Keratinocyte (primary cell): Measurements from ENCODE around the gene NHP2. TPM values are rescaled to one million over a fixed set of nuclear protein-coding genes. Genes with fewer than 3 reads are reported as not detected.

Source experiments
- DNase-seq: peaks from one replicate; pipeline ENCODE4 v3.0.0-alpha.2; 2011; ENCODE audit warnings: low read depth, missing footprints, low spot score
- FAIRE-seq: peaks from 2 replicates; lab custom pipeline; 2011; peaks lifted over from hg19 to GRCh38; lab: Jason Lieb, UNC
- H2AFZ ChIP-seq: 2 replicates; pipeline ENCODE4 v1.6.0; 2012; ENCODE audit warnings: low read length, control low read depth, inconsistent platforms; ENCODE audit not compliant: control insufficient read depth
- H3K27ac ChIP-seq: 2 replicates; pipeline ENCODE4 v1.5.1; 2011; ENCODE audit warnings: low read length; ENCODE audit not compliant: control insufficient read depth, insufficient read depth
- H3K27me3 ChIP-seq: 3 replicates; pipeline ENCODE4 v1.6.0; 2011; ENCODE audit warnings: low read length; ENCODE audit not compliant: control insufficient read depth, insufficient read depth; ENCODE audit errors: extremely low read depth
- H3K36me3 ChIP-seq, 2 experiments: 2 replicates in 1 of 2; 3 replicates in 1 of 2; pipeline ENCODE4 v1.5.1; 2011; ENCODE audit warnings: low read length in 2 of 2, mild to moderate bottlenecking in 1 of 2; ENCODE audit not compliant: control insufficient read depth in 2 of 2, insufficient read depth in 2 of 2; ENCODE audit errors: extremely low read depth in 1 of 2
- H3K4me1 ChIP-seq: 3 replicates; pipeline ENCODE4 v1.5.1; 2011; ENCODE audit warnings: low read length; ENCODE audit not compliant: control insufficient read depth, insufficient read depth; ENCODE audit errors: extremely low read depth
- H3K4me2 ChIP-seq: 3 replicates; pipeline ENCODE4 v1.6.0; 2011; ENCODE audit warnings: low read depth, low read length; ENCODE audit not compliant: control insufficient read depth, insufficient read depth; ENCODE audit errors: extremely low read depth
- H3K4me3 ChIP-seq, 3 experiments: fragments of 200-600 bp in 1 of 3; sonication (generic) in 1 of 3; 2 replicates in 2 of 3; 3 replicates in 1 of 3; pipeline ENCODE4 v1.5.1; 2011 to 2016; ENCODE audit warnings: low read length in 3 of 3, mild to moderate bottlenecking in 3 of 3, control low read depth in 2 of 3, inconsistent platforms in 1 of 3, low read depth in 1 of 3, mixed read lengths in 1 of 3, mixed run types in 1 of 3, moderate library complexity in 1 of 3; ENCODE audit not compliant: control insufficient read depth in 2 of 3, insufficient read depth in 2 of 3; ENCODE audit errors: extremely low read depth in 1 of 3
- H3K79me2 ChIP-seq: 2 replicates; pipeline ENCODE4 v1.6.0; 2012; ENCODE audit warnings: low read length; ENCODE audit not compliant: control insufficient read depth, insufficient read depth
- H3K9ac ChIP-seq: 3 replicates; pipeline ENCODE4 v1.6.0; 2011; ENCODE audit warnings: low read length; ENCODE audit not compliant: control insufficient read depth, insufficient read depth; ENCODE audit errors: extremely low read depth
- H3K9me1 ChIP-seq: 3 replicates; pipeline ENCODE4 v1.6.0; 2011; ENCODE audit warnings: low read length; ENCODE audit not compliant: control insufficient read depth, insufficient read depth; ENCODE audit errors: extremely low read depth
- H3K9me3 ChIP-seq: 2 replicates; pipeline ENCODE4 v1.5.1; 2012; ENCODE audit warnings: low read depth, low read length; ENCODE audit not compliant: control insufficient read depth
- H4K20me1 ChIP-seq: 3 replicates; pipeline ENCODE4 v1.6.0; 2011; ENCODE audit warnings: low read length; ENCODE audit not compliant: control insufficient read depth, insufficient read depth; ENCODE audit errors: extremely low read depth
- EZH2 ChIP-seq: IDR thresholded peaks from one replicate; pipeline ENCODE4 v1.6.1; 2012; ENCODE audit warnings: inconsistent platforms, mild to moderate bottlenecking, low read length, moderate library complexity
- dilution Hi-C: fragments of 300-500 bp; cut with MboI; formaldehyde crosslinking; loops from one replicate; pipeline ENCODE4 v1.7.0; 2020; ENCODE audit warnings: low sequenced_read_pairs; ENCODE audit not compliant: extremely low pct_ligation_motif_present
- polyA plus RNA-seq, 5 experiments: library from polyadenylated mRNA; depleted of rRNA in 3 of 5; stranded (reverse) in 3 of 5; stranded (forward) in 1 of 5; unstranded in 1 of 5; fragments of >200 nt; gene quantifications; 1 replicate in 1 of 5; 2 replicates in 3 of 5; 3 replicates in 1 of 5; pipeline versions ENCODE4 v1.2.1 to v1.2.3, GENCODE V29; 2011 to 2012; ENCODE audit warnings: missing spikeins in 2 of 5, low read depth in 1 of 5, low replicate concordance in 1 of 5
- TF ChIP-seq, protein P1 (sequence below), 3 experiments: IDR thresholded peaks in 1 of 3; conservative IDR thresholded peaks in 1 of 3; optimal IDR thresholded peaks in 1 of 3; 2 replicates in 2 of 3; 3 replicates in 1 of 3; pipeline versions ENCODE3 to v1.5.1; 2011; ENCODE audit warnings: low read length in 3 of 3, mild to moderate bottlenecking in 3 of 3, moderate library complexity in 2 of 3, control low read depth in 1 of 3, inconsistent platforms in 1 of 3; ENCODE audit not compliant: insufficient read depth in 2 of 3; ENCODE audit errors: extremely low read depth in 1 of 3

The NHP2 gene
- polyA plus RNA-seq, 1 donor (not counting 4 experiments of a cell fraction or from before 2014, with no cell fraction given): 186 TPM

DNA sequence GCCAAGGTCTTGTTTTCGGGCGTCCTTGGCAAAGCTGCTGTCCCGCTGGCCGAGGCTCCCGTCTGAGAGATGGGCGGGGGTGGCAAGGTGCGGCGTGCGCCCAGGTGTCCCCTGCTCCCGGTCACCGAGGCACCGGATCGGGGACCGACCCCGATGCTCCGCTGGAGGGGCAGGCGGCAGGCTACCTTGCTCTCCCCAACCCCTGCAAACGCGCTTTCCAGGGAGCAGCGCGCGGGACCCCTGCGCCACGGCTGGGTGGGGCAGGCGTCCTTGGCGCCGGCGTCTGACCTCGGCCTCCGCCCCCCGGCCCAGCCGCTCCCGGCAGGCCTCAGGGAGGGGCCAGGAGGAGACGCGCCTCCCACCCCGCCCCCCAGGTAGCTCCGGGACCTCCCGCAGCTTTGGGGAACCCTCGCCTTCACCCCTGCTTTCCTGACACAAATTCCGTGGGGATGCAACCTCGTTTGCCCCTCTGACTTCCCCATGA lies 39.8 kb downstream of the NHP2 start:
- peak overlapping the region; percentile 71 for H3K9ac ChIP-seq
- no peaks in the 10 kb centered on the region for H3K27me3 ChIP-seq
- H3K79me2 ChIP-seq: peaks cover 13% of the 10 kb centered on the region
- H4K20me1 ChIP-seq: peaks cover 3% of the 10 kb centered on the region
- TF ChIP-seq, protein P1, sequence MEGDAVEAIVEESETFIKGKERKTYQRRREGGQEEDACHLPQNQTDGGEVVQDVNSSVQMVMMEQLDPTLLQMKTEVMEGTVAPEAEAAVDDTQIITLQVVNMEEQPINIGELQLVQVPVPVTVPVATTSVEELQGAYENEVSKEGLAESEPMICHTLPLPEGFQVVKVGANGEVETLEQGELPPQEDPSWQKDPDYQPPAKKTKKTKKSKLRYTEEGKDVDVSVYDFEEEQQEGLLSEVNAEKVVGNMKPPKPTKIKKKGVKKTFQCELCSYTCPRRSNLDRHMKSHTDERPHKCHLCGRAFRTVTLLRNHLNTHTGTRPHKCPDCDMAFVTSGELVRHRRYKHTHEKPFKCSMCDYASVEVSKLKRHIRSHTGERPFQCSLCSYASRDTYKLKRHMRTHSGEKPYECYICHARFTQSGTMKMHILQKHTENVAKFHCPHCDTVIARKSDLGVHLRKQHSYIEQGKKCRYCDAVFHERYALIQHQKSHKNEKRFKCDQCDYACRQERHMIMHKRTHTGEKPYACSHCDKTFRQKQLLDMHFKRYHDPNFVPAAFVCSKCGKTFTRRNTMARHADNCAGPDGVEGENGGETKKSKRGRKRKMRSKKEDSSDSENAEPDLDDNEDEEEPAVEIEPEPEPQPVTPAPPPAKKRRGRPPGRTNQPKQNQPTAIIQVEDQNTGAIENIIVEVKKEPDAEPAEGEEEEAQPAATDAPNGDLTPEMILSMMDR (optimal IDR thresholded peaks at IDR 0.05 in 1 of 3, IDR thresholded peaks at IDR 0.05 in 1 of 3, conservative IDR thresholded peaks at IDR 0.05 in 1 of 3; ENCODE audit: extremely low read depth in 1 of 3, insufficient read depth in 2 of 3, low read length in 3 of 3): no peak
- no peak for TF ChIP-seq EZH2
- FAIRE-seq: no peak
- peak overlapping the region; percentile 76 to 80 (median 79) for H3K4me3 ChIP-seq
- H3K27ac ChIP-seq: no peak overlapping the region
- peak overlapping the region; percentile 90 for H3K4me2 ChIP-seq
- no peak for DNase-seq
- peak overlapping the region; percentile 74 for H2AFZ ChIP-seq
- peaks cover 17% of the 10 kb centered on the region for H3K4me1 ChIP-seq
- H3K9me3 ChIP-seq: no peaks in the 10 kb centered on the region
- dilution Hi-C loops: no loop called here
- H3K36me3 ChIP-seq: no peaks in the 10 kb centered on the region
- H3K9me1 ChIP-seq: no peaks in the 10 kb centered on the region

DNA sequence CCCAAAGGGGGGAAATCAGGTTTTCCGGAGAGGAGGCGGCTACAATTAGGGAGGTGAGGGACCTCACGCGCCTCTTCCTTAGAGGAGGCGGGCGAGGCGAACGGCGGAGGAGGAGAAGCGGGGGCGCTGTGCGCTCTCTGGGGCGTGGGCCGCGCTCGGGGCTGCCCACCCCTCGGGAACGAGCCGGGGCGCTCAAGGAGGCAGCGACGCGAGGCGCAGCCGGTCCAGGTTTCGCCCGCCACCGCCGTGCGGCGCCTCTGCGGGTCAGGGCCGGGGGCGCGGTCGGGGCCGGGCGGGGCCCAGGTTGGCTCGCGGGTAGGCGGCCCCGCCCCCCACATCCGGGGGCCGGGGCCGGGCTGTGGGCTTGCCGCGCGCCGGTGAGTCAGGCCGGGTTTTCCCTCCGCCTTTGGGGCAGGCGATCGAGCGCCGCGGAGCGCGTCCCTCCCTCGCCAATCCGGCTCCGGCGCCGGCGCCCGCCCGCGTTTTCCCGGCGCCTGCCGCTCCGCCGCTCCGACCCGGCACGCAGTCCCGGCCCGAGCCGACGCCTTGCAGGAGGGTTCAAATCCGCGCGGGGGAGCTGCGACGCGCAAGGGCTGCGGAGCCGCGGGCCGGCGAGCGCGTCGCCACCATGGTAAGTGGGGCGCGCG lies 40.4 kb downstream of the NHP2 start, which contains the start of gene N4BP3:
N4BP3 (plus strand) TSS at position 392 of the 647 bp plus-strand sequence. CDS start 6,052 bp downstream, outside the sequence.
- peaks cover 23% of the 10 kb centered on the region for H3K4me1 ChIP-seq
- H3K9me3 ChIP-seq: no peaks in the 10 kb centered on the region
- peak within 1 kb of the TSS; percentile 90 for H3K4me2 ChIP-seq
- no peaks in the 10 kb centered on the region for H3K27me3 ChIP-seq
- TF ChIP-seq, protein P1 (optimal IDR thresholded peaks at IDR 0.05 in 1 of 3, IDR thresholded peaks at IDR 0.05 in 1 of 3, conservative IDR thresholded peaks at IDR 0.05 in 1 of 3; ENCODE audit: extremely low read depth in 1 of 3, insufficient read depth in 2 of 3, low read length in 3 of 3): peak in 1 of 3 experiments; percentile 22
- TF ChIP-seq EZH2: no peak
- no peaks in the 10 kb centered on the region for H3K36me3 ChIP-seq
- dilution Hi-C loops: no loop called here
- peak within 1 kb of the TSS; percentile 82 for H2AFZ ChIP-seq
- peak within 1 kb of the TSS; percentile 71 for H3K9ac ChIP-seq
- no peak for FAIRE-seq
- no peak within 1 kb of the TSS for H3K27ac ChIP-seq
- peak within 1 kb of the TSS; percentile 76 to 80 (median 79) for H3K4me3 ChIP-seq
- H4K20me1 ChIP-seq: peaks cover 3% of the 10 kb centered on the region
- H3K79me2 ChIP-seq: peaks cover 13% of the 10 kb centered on the region
- H3K9me1 ChIP-seq: no peaks in the 10 kb centered on the region
- DNase-seq: no peak
